Measurements from ENCODE around the gene OPN1MW2. TPM values are rescaled to one million over a fixed set of nuclear protein-coding genes. Genes with fewer than 3 reads are reported as not detected.
"Not testable (repeated sequence)": the region's sequence is repeated elsewhere in the genome, so short reads cannot be mapped to it uniquely, and the experiment has no call there.

OPN1MW2 gene
- total RNA-seq (ENCODE audit: unreplicated experiment), result not detected
- long read RNA-seq, result 0 reads

DNA sequence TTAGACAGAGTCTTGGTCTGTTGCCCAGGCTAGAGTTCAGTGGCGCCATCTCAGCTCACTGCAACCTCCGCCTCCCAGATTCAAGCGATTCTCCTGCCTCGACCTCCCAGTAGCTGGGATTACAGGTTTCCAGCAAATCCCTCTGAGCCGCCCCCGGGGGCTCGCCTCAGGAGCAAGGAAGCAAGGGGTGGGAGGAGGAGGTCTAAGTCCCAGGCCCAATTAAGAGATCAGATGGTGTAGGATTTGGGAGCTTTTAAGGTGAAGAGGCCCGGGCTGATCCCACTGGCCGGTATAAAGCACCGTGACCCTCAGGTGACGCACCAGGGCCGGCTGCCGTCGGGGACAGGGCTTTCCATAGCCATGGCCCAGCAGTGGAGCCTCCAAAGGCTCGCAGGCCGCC, at the start of gene OPN1MW2:
Gene OPN1MW2, plus strand, starts transcription at position 301 of the 400 bp plus-strand sequence. Its CDS starts 60 bp downstream, at position 361.
- not testable (repeated sequence) for H3K36me3 Mint-ChIP-seq (ENCODE audit: low read depth, unreplicated experiment); H3K4me3 Mint-ChIP-seq (ENCODE audit: unreplicated experiment); H3K27me3 Mint-ChIP-seq (ENCODE audit: unreplicated experiment); DNase-seq (ENCODE audit: low spot score); H3K4me1 Mint-ChIP-seq (ENCODE audit: unreplicated experiment); H3K27ac Mint-ChIP-seq (ENCODE audit: unreplicated experiment); H3K9me3 Mint-ChIP-seq (ENCODE audit: unreplicated experiment)

DNA sequence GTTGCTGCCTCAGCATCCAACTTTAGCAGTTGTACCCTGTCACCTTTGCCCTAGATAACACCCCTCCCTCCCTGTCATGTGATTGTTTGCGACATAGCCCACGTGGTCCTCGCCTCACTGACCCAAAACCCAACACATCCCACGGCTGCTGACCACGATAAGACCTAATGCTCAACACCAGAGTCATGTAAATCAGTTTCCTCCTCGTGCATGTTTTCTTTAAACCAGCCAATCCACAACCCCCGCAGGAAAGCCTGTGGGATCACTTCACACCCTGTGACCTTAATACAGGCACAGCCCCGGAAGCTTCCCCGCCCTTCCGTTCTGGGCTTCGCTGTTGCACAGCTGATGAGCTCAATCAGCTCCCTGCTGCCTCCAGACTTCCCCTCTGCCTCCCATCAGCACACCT, 47.0 kb upstream of the OPN1MW2 start:
- not testable (repeated sequence) for H3K9me3 Mint-ChIP-seq (ENCODE audit: unreplicated experiment); H3K27ac Mint-ChIP-seq (ENCODE audit: unreplicated experiment); DNase-seq (ENCODE audit: low spot score); H3K36me3 Mint-ChIP-seq (ENCODE audit: low read depth, unreplicated experiment); H3K4me3 Mint-ChIP-seq (ENCODE audit: unreplicated experiment); H3K27me3 Mint-ChIP-seq (ENCODE audit: unreplicated experiment); H3K4me1 Mint-ChIP-seq (ENCODE audit: unreplicated experiment)

DNA sequence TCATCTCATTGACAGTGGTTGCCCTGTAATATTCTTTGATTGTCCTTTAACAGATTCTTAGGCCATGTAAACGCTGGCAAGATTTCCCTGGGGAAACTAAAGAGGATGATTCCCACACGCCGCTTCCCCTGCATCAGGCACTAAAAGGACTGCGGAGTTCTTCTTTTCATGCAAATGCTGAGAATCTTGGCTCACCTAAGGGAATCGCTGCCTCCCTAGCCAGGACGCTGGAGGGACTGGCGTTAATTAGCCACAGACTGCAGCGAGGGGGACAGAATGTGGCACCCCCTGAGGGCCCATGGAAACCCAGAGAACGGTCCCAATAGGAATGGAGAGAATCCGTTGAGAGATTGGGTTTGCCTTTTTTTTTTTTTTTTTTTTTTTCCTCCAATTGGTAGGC, 45.2 kb upstream of the OPN1MW2 start:
- DNase-seq (ENCODE audit: low spot score); H3K9me3 Mint-ChIP-seq (ENCODE audit: unreplicated experiment); H3K4me3 Mint-ChIP-seq (ENCODE audit: unreplicated experiment): not testable (repeated sequence)

GRCh38 chrX:154182296-154182695, 37.3 kb upstream of the OPN1MW2 start, which contains the start of gene OPN1MW:
TSS of gene OPN1MW (plus strand) at chrX:154182596. CDS start at chrX:154182678, 82 bp downstream.
- not testable (repeated sequence) for H3K4me3 Mint-ChIP-seq (ENCODE audit: unreplicated experiment); H3K27ac Mint-ChIP-seq (ENCODE audit: unreplicated experiment); H3K27me3 Mint-ChIP-seq (ENCODE audit: unreplicated experiment); DNase-seq (ENCODE audit: low spot score); H3K9me3 Mint-ChIP-seq (ENCODE audit: unreplicated experiment); H3K36me3 Mint-ChIP-seq (ENCODE audit: low read depth, unreplicated experiment); H3K4me1 Mint-ChIP-seq (ENCODE audit: unreplicated experiment)

More for the DNA sequence above, 45.2 kb upstream of the OPN1MW2 start:
- H3K27me3 Mint-ChIP-seq (ENCODE audit: unreplicated experiment); H3K4me1 Mint-ChIP-seq (ENCODE audit: unreplicated experiment); H3K27ac Mint-ChIP-seq (ENCODE audit: unreplicated experiment); H3K36me3 Mint-ChIP-seq (ENCODE audit: low read depth, unreplicated experiment): not testable (repeated sequence)

DNA sequence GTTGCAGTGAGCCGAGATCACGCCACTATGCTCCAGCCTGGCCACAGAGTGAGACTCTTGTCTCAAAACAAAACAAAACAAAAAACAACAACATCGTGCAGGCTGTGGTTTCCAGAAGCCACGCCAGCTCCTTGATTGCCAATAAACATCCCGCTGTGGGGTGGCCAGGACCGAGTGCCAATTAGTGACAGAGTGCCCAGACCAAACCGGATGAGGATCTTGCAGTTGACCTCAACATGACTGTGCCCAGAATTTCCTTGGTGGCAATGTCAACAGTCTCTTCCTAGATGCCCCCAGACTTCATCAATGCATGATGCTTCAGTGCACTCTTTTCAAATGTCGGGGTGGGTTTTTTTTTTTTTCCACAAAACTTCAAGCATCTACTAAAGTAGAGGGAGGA, 35.8 kb upstream of the OPN1MW2 start:
- not testable (repeated sequence) for H3K9me3 Mint-ChIP-seq (ENCODE audit: unreplicated experiment); H3K36me3 Mint-ChIP-seq (ENCODE audit: low read depth, unreplicated experiment); H3K4me3 Mint-ChIP-seq (ENCODE audit: unreplicated experiment); H3K27ac Mint-ChIP-seq (ENCODE audit: unreplicated experiment); H3K27me3 Mint-ChIP-seq (ENCODE audit: unreplicated experiment); DNase-seq (ENCODE audit: low spot score); H3K4me1 Mint-ChIP-seq (ENCODE audit: unreplicated experiment)

GRCh38 chrX:154192846-154193245, 26.7 kb upstream of the OPN1MW2 start:
- DNase-seq (ENCODE audit: low spot score); H3K4me1 Mint-ChIP-seq (ENCODE audit: unreplicated experiment); H3K36me3 Mint-ChIP-seq (ENCODE audit: low read depth, unreplicated experiment); H3K9me3 Mint-ChIP-seq (ENCODE audit: unreplicated experiment); H3K27me3 Mint-ChIP-seq (ENCODE audit: unreplicated experiment); H3K4me3 Mint-ChIP-seq (ENCODE audit: unreplicated experiment); H3K27ac Mint-ChIP-seq (ENCODE audit: unreplicated experiment): not testable (repeated sequence)

GRCh38 chrX:154194316-154194715, 25.2 kb upstream of the OPN1MW2 start:
- DNase-seq (ENCODE audit: low spot score); H3K27me3 Mint-ChIP-seq (ENCODE audit: unreplicated experiment); H3K4me1 Mint-ChIP-seq (ENCODE audit: unreplicated experiment); H3K4me3 Mint-ChIP-seq (ENCODE audit: unreplicated experiment); H3K27ac Mint-ChIP-seq (ENCODE audit: unreplicated experiment); H3K9me3 Mint-ChIP-seq (ENCODE audit: unreplicated experiment); H3K36me3 Mint-ChIP-seq (ENCODE audit: low read depth, unreplicated experiment): not testable (repeated sequence)

GRCh38 chrX:154196466-154196865, 23.1 kb upstream of the OPN1MW2 start:
- H3K9me3 Mint-ChIP-seq (ENCODE audit: unreplicated experiment); H3K4me3 Mint-ChIP-seq (ENCODE audit: unreplicated experiment); H3K4me1 Mint-ChIP-seq (ENCODE audit: unreplicated experiment); H3K27ac Mint-ChIP-seq (ENCODE audit: unreplicated experiment); H3K36me3 Mint-ChIP-seq (ENCODE audit: low read depth, unreplicated experiment); DNase-seq (ENCODE audit: low spot score); H3K27me3 Mint-ChIP-seq (ENCODE audit: unreplicated experiment): not testable (repeated sequence)

DNA sequence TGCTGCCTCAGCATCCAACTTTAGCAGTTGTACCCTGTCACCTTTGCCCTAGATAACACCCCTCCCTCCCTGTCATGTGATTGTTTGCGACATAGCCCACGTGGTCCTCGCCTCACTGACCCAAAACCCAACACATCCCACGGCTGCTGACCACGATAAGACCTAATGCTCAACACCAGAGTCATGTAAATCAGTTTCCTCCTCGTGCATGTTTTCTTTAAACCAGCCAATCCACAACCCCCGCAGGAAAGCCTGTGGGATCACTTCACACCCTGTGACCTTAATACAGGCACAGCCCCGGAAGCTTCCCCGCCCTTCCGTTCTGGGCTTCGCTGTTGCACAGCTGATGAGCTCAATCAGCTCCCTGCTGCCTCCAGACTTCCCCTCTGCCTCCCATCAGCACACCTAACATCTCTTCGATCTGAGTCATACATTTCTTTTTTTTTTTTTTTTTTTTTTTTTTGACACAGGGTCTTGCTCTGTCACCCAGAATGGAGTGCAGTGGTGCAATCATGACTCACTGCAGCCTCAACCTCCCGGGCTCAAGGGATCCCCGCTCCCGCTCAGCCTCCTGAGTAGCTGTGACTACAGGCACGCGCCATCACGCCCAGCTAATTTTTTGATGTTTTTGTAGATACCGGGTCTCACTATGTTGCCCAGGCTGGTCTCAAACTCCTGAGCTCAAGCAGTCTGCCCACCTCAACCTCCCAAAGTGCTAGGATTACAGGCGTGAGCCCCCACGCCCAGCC, 9.7 kb upstream of the OPN1MW2 start:
- DNase-seq (ENCODE audit: low spot score); H3K27me3 Mint-ChIP-seq (ENCODE audit: unreplicated experiment); H3K9me3 Mint-ChIP-seq (ENCODE audit: unreplicated experiment); H3K36me3 Mint-ChIP-seq (ENCODE audit: low read depth, unreplicated experiment); H3K27ac Mint-ChIP-seq (ENCODE audit: unreplicated experiment); H3K4me1 Mint-ChIP-seq (ENCODE audit: unreplicated experiment); H3K4me3 Mint-ChIP-seq (ENCODE audit: unreplicated experiment): not testable (repeated sequence)

GRCh38 chrX:154211057-154211456, 8.5 kb upstream of the OPN1MW2 start:
- not testable (repeated sequence) for H3K27ac Mint-ChIP-seq (ENCODE audit: unreplicated experiment); H3K27me3 Mint-ChIP-seq (ENCODE audit: unreplicated experiment); H3K9me3 Mint-ChIP-seq (ENCODE audit: unreplicated experiment); H3K36me3 Mint-ChIP-seq (ENCODE audit: low read depth, unreplicated experiment); H3K4me3 Mint-ChIP-seq (ENCODE audit: unreplicated experiment); H3K4me1 Mint-ChIP-seq (ENCODE audit: unreplicated experiment)
- peak; percentile 0 for DNase-seq (ENCODE audit: low spot score)

DNA sequence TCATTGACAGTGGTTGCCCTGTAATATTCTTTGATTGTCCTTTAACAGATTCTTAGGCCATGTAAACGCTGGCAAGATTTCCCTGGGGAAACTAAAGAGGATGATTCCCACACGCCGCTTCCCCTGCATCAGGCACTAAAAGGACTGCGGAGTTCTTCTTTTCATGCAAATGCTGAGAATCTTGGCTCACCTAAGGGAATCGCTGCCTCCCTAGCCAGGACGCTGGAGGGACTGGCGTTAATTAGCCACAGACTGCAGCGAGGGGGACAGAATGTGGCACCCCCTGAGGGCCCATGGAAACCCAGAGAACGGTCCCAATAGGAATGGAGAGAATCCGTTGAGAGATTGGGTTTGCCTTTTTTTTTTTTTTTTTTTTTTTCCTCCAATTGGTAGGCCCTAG, 8.1 kb upstream of the OPN1MW2 start:
- H3K27me3 Mint-ChIP-seq (ENCODE audit: unreplicated experiment); H3K4me3 Mint-ChIP-seq (ENCODE audit: unreplicated experiment); H3K9me3 Mint-ChIP-seq (ENCODE audit: unreplicated experiment); H3K4me1 Mint-ChIP-seq (ENCODE audit: unreplicated experiment); DNase-seq (ENCODE audit: low spot score); H3K36me3 Mint-ChIP-seq (ENCODE audit: low read depth, unreplicated experiment); H3K27ac Mint-ChIP-seq (ENCODE audit: unreplicated experiment): not testable (repeated sequence)

DNA sequence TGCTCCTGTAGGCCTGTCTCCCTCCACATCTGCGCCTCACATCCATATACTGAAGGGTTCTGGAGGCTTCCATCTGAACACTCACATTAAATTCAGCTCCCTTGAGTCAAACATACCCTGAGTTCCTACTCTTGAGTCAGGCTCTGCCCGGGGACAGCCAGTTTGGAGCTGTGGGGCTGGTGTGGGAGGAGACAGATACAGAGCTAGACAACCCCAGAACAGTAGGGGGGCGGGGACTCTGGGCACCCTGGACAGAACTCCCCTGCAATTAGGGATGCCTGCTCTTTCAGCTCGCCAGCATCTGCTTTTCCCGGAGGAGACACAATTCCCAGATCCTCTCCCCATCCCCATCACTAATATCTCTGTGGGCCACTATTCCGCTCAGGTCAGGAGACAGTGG, 5.7 kb downstream of the OPN1MW2 start:
- H3K27ac Mint-ChIP-seq (ENCODE audit: unreplicated experiment); H3K9me3 Mint-ChIP-seq (ENCODE audit: unreplicated experiment); DNase-seq (ENCODE audit: low spot score); H3K36me3 Mint-ChIP-seq (ENCODE audit: low read depth, unreplicated experiment); H3K4me1 Mint-ChIP-seq (ENCODE audit: unreplicated experiment); H3K27me3 Mint-ChIP-seq (ENCODE audit: unreplicated experiment); H3K4me3 Mint-ChIP-seq (ENCODE audit: unreplicated experiment): not testable (repeated sequence)

All from endothelial cell (in vitro differentiated cells).